Measurements from ENCODE around the gene GPR180.

The GPR180 gene

GRCh38 chr13:94609196-94609595 is 7.5 kb downstream of the GPR180 start:
- no peak overlapping the region for H3K4me3 ChIP-seq (ENCODE audit: insufficient read depth in 1 of 2, low read depth in 1 of 2, low read length in 2 of 2)
- DNase-seq, result no peak
- no peak overlapping the region for H2AK5ac ChIP-seq (ENCODE audit: low read length, severe bottlenecking)
- H3K9ac ChIP-seq (ENCODE audit: low read length), result peak overlapping the region; percentile 25
- no peak overlapping the region for H2BK12ac ChIP-seq (ENCODE audit: low read length in 2 of 2)
- no peak overlapping the region for H3K27ac ChIP-seq (ENCODE audit: low read length, poor library complexity, severe bottlenecking)
- no peak overlapping the region for H2BK15ac ChIP-seq (ENCODE audit: low read depth, poor library complexity, severe bottlenecking)
- no peak overlapping the region for H3K14ac ChIP-seq (ENCODE audit: low read length in 2 of 2)
- no peak overlapping the region for H2BK5ac ChIP-seq (ENCODE audit: low read depth, low read length, poor library complexity, severe bottlenecking)
- no peak overlapping the region for H4K8ac ChIP-seq (ENCODE audit: low read length)
- H3K4me2 ChIP-seq (ENCODE audit: low read length, poor library complexity, severe bottlenecking), result no peak overlapping the region
- H3K36me3 ChIP-seq (ENCODE audit: control insufficient read depth in 1 of 2, insufficient read depth in 2 of 2, low read depth in 1 of 2, low read length in 2 of 2), result peaks cover 9 to 82% of the 10 kb centered on the region in 2 experiments
- peaks cover 23% of the 10 kb centered on the region for H3K79me1 ChIP-seq (replicated peaks; ENCODE audit: low read length, poor library complexity, severe bottlenecking)
- no peak overlapping the region for H3K23ac ChIP-seq (ENCODE audit: low read length in 2 of 2)
- H3K9me3 ChIP-seq (ENCODE audit: control insufficient read depth, low read length), result no peaks in the 10 kb centered on the region
- H3K27me3 ChIP-seq (ENCODE audit: control insufficient read depth in 1 of 2, insufficient read depth in 1 of 2, low read length in 2 of 2), result no peaks in the 10 kb centered on the region
- no peak overlapping the region for H3K18ac ChIP-seq (ENCODE audit: low read depth in 1 of 2, low read length in 2 of 2)
- H3K4ac ChIP-seq (ENCODE audit: low read depth in 1 of 2, low read length in 2 of 2), result no peak overlapping the region
- H4K91ac ChIP-seq (ENCODE audit: low read length), result no peak overlapping the region
- no peak overlapping the region for H2AFZ ChIP-seq (ENCODE audit: low read depth, low read length)
- no CpG with 5 or more reads among the region's 2 CpGs for WGBS
- H2BK120ac ChIP-seq (ENCODE audit: low read depth, low read length), result no peak overlapping the region
- no peaks in the 10 kb centered on the region for H3K4me1 ChIP-seq (ENCODE audit: control insufficient read depth, insufficient read depth, low read depth, low read length)

- no peak overlapping the region for H3K9ac ChIP-seq (ENCODE audit: low read length)
- H3K36me3 ChIP-seq (ENCODE audit: control insufficient read depth in 1 of 2, insufficient read depth in 2 of 2, low read depth in 1 of 2, low read length in 2 of 2), result peaks cover 9 to 89% of the 10 kb centered on the region in 2 experiments
- no peak overlapping the region for H3K4me2 ChIP-seq (ENCODE audit: low read length, poor library complexity, severe bottlenecking)
- no peak for DNase-seq
- peaks cover 21% of the 10 kb centered on the region for H3K79me1 ChIP-seq (replicated peaks; ENCODE audit: low read length, poor library complexity, severe bottlenecking)
- H3K18ac ChIP-seq (ENCODE audit: low read depth in 1 of 2, low read length in 2 of 2), result no peak overlapping the region
- no peak overlapping the region for H3K27ac ChIP-seq (ENCODE audit: low read length, poor library complexity, severe bottlenecking)
- no peaks in the 10 kb centered on the region for H3K4me1 ChIP-seq (ENCODE audit: control insufficient read depth, insufficient read depth, low read depth, low read length)
- H2BK120ac ChIP-seq (ENCODE audit: low read depth, low read length), result no peak overlapping the region
- no peak overlapping the region for H4K8ac ChIP-seq (ENCODE audit: low read length)
- H3K4ac ChIP-seq (ENCODE audit: low read depth in 1 of 2, low read length in 2 of 2), result no peak overlapping the region
- no peak overlapping the region for H2BK5ac ChIP-seq (ENCODE audit: low read depth, low read length, poor library complexity, severe bottlenecking)
- no peak overlapping the region for H3K4me3 ChIP-seq (ENCODE audit: insufficient read depth in 1 of 2, low read depth in 1 of 2, low read length in 2 of 2)
- H3K23ac ChIP-seq (ENCODE audit: low read length in 2 of 2), result no peak overlapping the region
- H3K9me3 ChIP-seq (ENCODE audit: control insufficient read depth, low read length), result no peaks in the 10 kb centered on the region
- no peaks in the 10 kb centered on the region for H3K27me3 ChIP-seq (ENCODE audit: control insufficient read depth in 1 of 2, insufficient read depth in 1 of 2, low read length in 2 of 2)
- H2AFZ ChIP-seq (ENCODE audit: low read depth, low read length), result no peak overlapping the region
- no peak overlapping the region for H2AK5ac ChIP-seq (ENCODE audit: low read length, severe bottlenecking)
- no peak overlapping the region for H3K14ac ChIP-seq (ENCODE audit: low read length in 2 of 2)
- H2BK15ac ChIP-seq (ENCODE audit: low read depth, poor library complexity, severe bottlenecking), result no peak overlapping the region
- H2BK12ac ChIP-seq (ENCODE audit: low read length in 2 of 2), result no peak overlapping the region
- H4K91ac ChIP-seq (ENCODE audit: low read length), result no peak overlapping the region
- WGBS, result 98% methylated on average over 4 of the region's 5 CpGs
Observed at GRCh38 chr13:94610475-94610874, 8.8 kb downstream of the GPR180 start.

- H3K14ac ChIP-seq (ENCODE audit: low read length in 2 of 2), result no peak overlapping the region
- H3K4me1 ChIP-seq (ENCODE audit: control insufficient read depth, insufficient read depth, low read depth, low read length), result no peaks in the 10 kb centered on the region
- H3K23ac ChIP-seq (ENCODE audit: low read length in 2 of 2), result no peak overlapping the region
- H2BK15ac ChIP-seq (ENCODE audit: low read depth, poor library complexity, severe bottlenecking), result no peak overlapping the region
- H3K4me2 ChIP-seq (ENCODE audit: low read length, poor library complexity, severe bottlenecking), result no peak overlapping the region
- H3K4ac ChIP-seq (ENCODE audit: low read depth in 1 of 2, low read length in 2 of 2), result no peak overlapping the region
- H4K8ac ChIP-seq (ENCODE audit: low read length), result no peak overlapping the region
- no peak overlapping the region for H2BK12ac ChIP-seq (ENCODE audit: low read length in 2 of 2)
- no peak overlapping the region for H2AFZ ChIP-seq (ENCODE audit: low read depth, low read length)
- H2AK5ac ChIP-seq (ENCODE audit: low read length, severe bottlenecking), result no peak overlapping the region
- H3K9ac ChIP-seq (ENCODE audit: low read length), result no peak overlapping the region
- H3K9me3 ChIP-seq (ENCODE audit: control insufficient read depth, low read length), result no peaks in the 10 kb centered on the region
- peaks cover 9 to 81% of the 10 kb centered on the region in 2 experiments for H3K36me3 ChIP-seq (ENCODE audit: control insufficient read depth in 1 of 2, insufficient read depth in 2 of 2, low read depth in 1 of 2, low read length in 2 of 2)
- peaks cover 19% of the 10 kb centered on the region for H3K79me1 ChIP-seq (replicated peaks; ENCODE audit: low read length, poor library complexity, severe bottlenecking)
- 97% methylated on average over 3 of the region's 4 CpGs for WGBS
- H3K27ac ChIP-seq (ENCODE audit: low read length, poor library complexity, severe bottlenecking), result no peak overlapping the region
- no peak overlapping the region for H3K18ac ChIP-seq (ENCODE audit: low read depth in 1 of 2, low read length in 2 of 2)
- no peak overlapping the region for H2BK5ac ChIP-seq (ENCODE audit: low read depth, low read length, poor library complexity, severe bottlenecking)
- H4K91ac ChIP-seq (ENCODE audit: low read length), result no peak overlapping the region
- H3K27me3 ChIP-seq (ENCODE audit: control insufficient read depth in 1 of 2, insufficient read depth in 1 of 2, low read length in 2 of 2), result no peaks in the 10 kb centered on the region
- no peak for DNase-seq
- H3K4me3 ChIP-seq (ENCODE audit: insufficient read depth in 1 of 2, low read depth in 1 of 2, low read length in 2 of 2), result no peak overlapping the region
- no peak overlapping the region for H2BK120ac ChIP-seq (ENCODE audit: low read depth, low read length)
Observed at GRCh38 chr13:94612050-94612449, 10.4 kb downstream of the GPR180 start.

- Histone ChIP-seq H3K18ac (ENCODE audit: low read depth in 1 of 2, low read length in 2 of 2) (no peak overlapping the region), H2BK120ac (ENCODE audit: low read depth, low read length) (no peak overlapping the region), H4K8ac (ENCODE audit: low read length) (no peak overlapping the region), H2BK15ac (ENCODE audit: low read depth, poor library complexity, severe bottlenecking) (no peak overlapping the region), H3K4me2 (ENCODE audit: low read length, poor library complexity, severe bottlenecking) (no peak overlapping the region), H3K79me1 (replicated peaks; ENCODE audit: low read length, poor library complexity, severe bottlenecking) (peaks cover 16% of the 10 kb centered on the region), H3K4me3 (ENCODE audit: insufficient read depth in 1 of 2, low read depth in 1 of 2, low read length in 2 of 2) (no peak overlapping the region), H3K14ac (ENCODE audit: low read length in 2 of 2) (no peak overlapping the region), H2AK5ac (ENCODE audit: low read length, severe bottlenecking) (no peak overlapping the region), H3K9me3 (ENCODE audit: control insufficient read depth, low read length) (no peaks in the 10 kb centered on the region), H2BK5ac (ENCODE audit: low read depth, low read length, poor library complexity, severe bottlenecking) (no peak overlapping the region), H4K91ac (ENCODE audit: low read length) (no peak overlapping the region), H2BK12ac (ENCODE audit: low read length in 2 of 2) (no peak overlapping the region), H3K4ac (ENCODE audit: low read depth in 1 of 2, low read length in 2 of 2) (no peak overlapping the region), H3K23ac (ENCODE audit: low read length in 2 of 2) (no peak overlapping the region), H3K27me3 (ENCODE audit: control insufficient read depth in 1 of 2, insufficient read depth in 1 of 2, low read length in 2 of 2) (no peaks in the 10 kb centered on the region), H3K9ac (ENCODE audit: low read length) (no peak overlapping the region), H3K27ac (ENCODE audit: low read length, poor library complexity, severe bottlenecking) (no peak overlapping the region), H2AFZ (ENCODE audit: low read depth, low read length) (no peak overlapping the region), H3K4me1 (ENCODE audit: control insufficient read depth, insufficient read depth, low read depth, low read length) (no peaks in the 10 kb centered on the region), H3K36me3 (ENCODE audit: control insufficient read depth in 1 of 2, insufficient read depth in 2 of 2, low read depth in 1 of 2, low read length in 2 of 2) (peaks cover 9 to 71% of the 10 kb centered on the region in 2 experiments)
- DNase-seq, result no peak
Observed at GRCh38 chr13:94613051-94613450, 11.4 kb downstream of the GPR180 start.

All from mesenchymal stem cell (in vitro differentiated cells and primary cell).